ENCODE data around the gene PAMR1. TPM values are rescaled to one million over a fixed set of nuclear protein-coding genes. Genes with fewer than 3 reads are reported as not detected.

PAMR1 gene
- 0.94 TPM for total RNA-seq

GRCh38 chr11:35525501-35526175 is at the start of gene PAMR1:
Gene PAMR1, minus strand, starts transcription at chr11:35525616. Its CDS starts 31 bp downstream, at chr11:35525585.

GRCh38 chr11:35419184-35419829 is 106.1 kb downstream of the PAMR1 start, which contains the start of gene SLC1A2:
Gene SLC1A2, minus strand, starts transcription at chr11:35419558. Its CDS starts 592 bp downstream, at chr11:35418966.

Other genes with a start within 250 kb of the PAMR1 start
- gene SLC1A2, start 106.1 kb downstream of the PAMR1 start, total RNA-seq = 271 TPM
- 69.2 TPM for gene FJX1, start 92.8 kb upstream of the PAMR1 start, total RNA-seq
- 31.6 TPM for gene TRIM44, start 137.2 kb upstream of the PAMR1 start, total RNA-seq

Data from parietal lobe (tissue), 1 donor.